Measurements from ENCODE around the gene SLC26A5. TPM values are rescaled to one million over a fixed set of nuclear protein-coding genes. Genes with fewer than 3 reads are reported as not detected.

SLC26A5 gene
- total and polyA plus RNA-seq, 8 donors: 0.68 to 1.6 (median 1.0) TPM

DNA sequence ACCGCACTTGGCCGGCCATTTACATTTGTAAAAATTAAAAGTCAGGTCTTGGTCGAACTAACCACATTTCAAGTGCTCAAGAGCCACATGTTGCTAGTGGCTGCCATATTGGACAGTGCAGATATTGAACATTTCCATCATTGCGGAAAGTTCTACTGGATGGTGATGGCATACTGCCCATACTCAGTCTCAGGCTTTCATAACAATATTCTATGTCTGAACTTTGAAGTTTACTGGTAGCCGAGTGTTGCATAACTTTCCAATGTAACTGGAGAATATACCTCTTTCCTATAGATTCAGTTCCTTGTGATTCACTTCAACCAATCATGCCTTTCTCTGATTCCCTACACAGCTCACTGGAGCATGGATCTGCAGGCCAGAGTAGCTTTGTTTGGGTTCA is 54.9 kb downstream of the SLC26A5 start:
- no peaks in the 10 kb centered on the region for H3K36me3 ChIP-seq
- ATAC-seq: no peak

DNA sequence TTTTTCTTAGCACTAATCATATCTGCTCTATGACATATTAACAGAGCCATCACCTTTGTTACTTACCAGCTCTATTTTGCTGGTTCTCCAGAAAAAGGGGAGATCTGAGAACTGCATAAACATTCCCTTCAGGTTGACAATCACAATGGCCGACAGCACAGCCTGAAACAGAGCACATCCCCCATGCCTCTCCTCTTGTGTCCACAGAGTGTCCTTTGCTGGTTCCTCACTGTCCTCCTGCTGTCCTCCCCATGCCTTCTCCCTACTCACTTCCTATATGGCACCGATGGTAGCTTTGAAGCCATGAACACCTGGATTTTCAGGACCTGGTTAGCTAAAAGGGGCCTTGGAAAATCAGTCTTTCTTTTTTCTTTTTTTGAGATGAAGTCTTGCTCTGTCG is 56.7 kb downstream of the SLC26A5 start:
- TF ChIP-seq, protein P1, sequence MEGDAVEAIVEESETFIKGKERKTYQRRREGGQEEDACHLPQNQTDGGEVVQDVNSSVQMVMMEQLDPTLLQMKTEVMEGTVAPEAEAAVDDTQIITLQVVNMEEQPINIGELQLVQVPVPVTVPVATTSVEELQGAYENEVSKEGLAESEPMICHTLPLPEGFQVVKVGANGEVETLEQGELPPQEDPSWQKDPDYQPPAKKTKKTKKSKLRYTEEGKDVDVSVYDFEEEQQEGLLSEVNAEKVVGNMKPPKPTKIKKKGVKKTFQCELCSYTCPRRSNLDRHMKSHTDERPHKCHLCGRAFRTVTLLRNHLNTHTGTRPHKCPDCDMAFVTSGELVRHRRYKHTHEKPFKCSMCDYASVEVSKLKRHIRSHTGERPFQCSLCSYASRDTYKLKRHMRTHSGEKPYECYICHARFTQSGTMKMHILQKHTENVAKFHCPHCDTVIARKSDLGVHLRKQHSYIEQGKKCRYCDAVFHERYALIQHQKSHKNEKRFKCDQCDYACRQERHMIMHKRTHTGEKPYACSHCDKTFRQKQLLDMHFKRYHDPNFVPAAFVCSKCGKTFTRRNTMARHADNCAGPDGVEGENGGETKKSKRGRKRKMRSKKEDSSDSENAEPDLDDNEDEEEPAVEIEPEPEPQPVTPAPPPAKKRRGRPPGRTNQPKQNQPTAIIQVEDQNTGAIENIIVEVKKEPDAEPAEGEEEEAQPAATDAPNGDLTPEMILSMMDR (IDR thresholded peaks at IDR 0.05): no peak
- no peak for ATAC-seq

More for the DNA sequence above, 54.9 kb downstream of the SLC26A5 start:
- no peaks in the 10 kb centered on the region for H3K9me3 ChIP-seq
- no peak overlapping the region for H3K27ac ChIP-seq
- no peak overlapping the region for H3K4me3 ChIP-seq
- no peaks in the 10 kb centered on the region for H3K4me1 ChIP-seq
- intact Hi-C loops (cut with DNase I): no loop called here
- TF ChIP-seq, protein P1 (IDR thresholded peaks at IDR 0.05): no peak
- no peak for DNase-seq
- H3K27me3 ChIP-seq: no peaks in the 10 kb centered on the region

DNA sequence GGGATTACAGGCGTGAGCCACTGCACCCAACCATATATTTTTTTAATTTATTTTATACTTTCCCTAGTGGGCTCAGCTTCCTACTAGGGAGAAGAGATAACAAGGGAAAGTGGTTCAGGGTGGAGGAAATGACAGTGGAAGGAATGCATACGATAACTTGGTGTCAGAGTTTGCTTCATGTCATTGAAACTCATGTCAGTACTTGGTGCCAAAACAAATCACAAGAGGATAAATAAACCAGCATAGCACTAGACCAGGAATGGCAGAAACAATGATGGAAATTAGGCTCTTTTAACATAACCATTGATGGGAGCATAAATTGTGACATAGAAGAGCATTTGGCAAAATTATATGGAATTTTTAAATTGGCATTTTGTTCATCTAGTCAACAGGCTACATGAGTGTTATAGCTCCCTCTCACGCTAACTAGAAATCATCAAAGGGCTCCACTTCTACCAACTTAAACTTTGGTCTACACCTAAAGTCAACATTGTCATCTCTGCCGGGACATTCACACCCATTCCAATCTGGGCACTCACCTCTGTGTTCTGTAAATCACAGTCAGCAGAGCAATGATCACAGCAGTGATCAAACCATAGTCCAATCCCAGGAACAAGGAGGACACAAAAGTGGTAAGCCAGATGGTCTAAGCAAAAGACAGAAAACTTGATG is 57.4 kb downstream of the SLC26A5 start:
- intact Hi-C loops (cut with DNase I): no loop called here

More for the DNA sequence above, 56.7 kb downstream of the SLC26A5 start:
- H3K27ac ChIP-seq: no peak overlapping the region
- H3K4me1 ChIP-seq: no peaks in the 10 kb centered on the region
- no peak for DNase-seq
- no peak overlapping the region for H3K4me3 ChIP-seq
- H3K9me3 ChIP-seq: no peaks in the 10 kb centered on the region
- no peaks in the 10 kb centered on the region for H3K27me3 ChIP-seq
- intact Hi-C loops (cut with DNase I): no loop called here
- H3K36me3 ChIP-seq: no peaks in the 10 kb centered on the region

DNA sequence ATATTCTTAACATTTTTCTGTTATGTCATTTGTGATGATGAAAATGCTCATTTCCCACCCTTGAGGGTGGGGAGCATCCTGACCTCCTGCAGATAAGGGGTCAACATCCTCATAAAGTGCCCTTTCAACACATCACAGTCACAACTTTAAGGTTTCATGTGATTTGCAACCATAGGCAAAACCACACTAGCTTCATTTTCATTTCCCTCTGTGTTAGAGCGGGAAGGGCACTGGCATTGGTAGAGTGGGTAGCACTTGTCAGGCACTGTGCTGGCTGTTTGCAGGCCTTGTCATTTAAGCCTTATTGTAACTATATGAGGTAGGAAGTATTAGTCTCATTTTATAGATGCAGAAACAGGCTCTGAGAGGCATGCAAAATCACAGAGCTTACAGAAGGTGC is 58.8 kb downstream of the SLC26A5 start:
- Histone ChIP-seq H3K9me3 (no peaks in the 10 kb centered on the region), H3K4me1 (no peaks in the 10 kb centered on the region), H3K36me3 (no peaks in the 10 kb centered on the region), H3K27me3 (no peaks in the 10 kb centered on the region), H3K27ac (no peak overlapping the region), H3K4me3 (no peak overlapping the region)
- TF ChIP-seq, protein P1 (IDR thresholded peaks at IDR 0.05): no peak
- no peak for DNase-seq
- intact Hi-C loops (cut with DNase I): no loop called here
- ATAC-seq: no peak

More for the DNA sequence above, 57.4 kb downstream of the SLC26A5 start:
- no peaks in the 10 kb centered on the region for H3K9me3 ChIP-seq
- H3K36me3 ChIP-seq: no peaks in the 10 kb centered on the region
- ATAC-seq: peak; percentile 54
- no peak overlapping the region for H3K4me3 ChIP-seq
- no peaks in the 10 kb centered on the region for H3K4me1 ChIP-seq
- no peak overlapping the region for H3K27ac ChIP-seq
- DNase-seq: no peak
- no peaks in the 10 kb centered on the region for H3K27me3 ChIP-seq
- TF ChIP-seq, protein P1 (IDR thresholded peaks at IDR 0.05): no peak

DNA sequence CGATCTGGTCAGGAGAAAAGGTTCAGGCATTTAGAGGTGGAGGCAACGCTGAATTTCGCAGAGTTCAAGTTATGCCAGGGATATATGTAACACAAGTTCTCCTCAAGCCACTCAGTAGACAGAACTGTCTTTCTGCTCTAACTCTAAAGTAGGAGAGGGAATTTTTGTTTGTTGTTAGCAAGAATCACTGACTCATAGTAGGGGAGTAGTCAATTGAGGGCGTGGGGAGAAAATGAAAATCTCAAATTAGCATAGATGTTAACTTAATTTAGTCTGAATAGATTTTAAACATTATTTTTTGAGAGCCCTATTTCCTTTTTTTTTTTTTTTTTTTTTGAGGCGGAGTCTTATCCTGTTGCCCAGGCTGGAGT is 64.0 kb downstream of the SLC26A5 start:
- ATAC-seq (no peak), DNase-seq (no peak)
- Histone ChIP-seq H3K36me3 (no peaks in the 10 kb centered on the region), H3K4me1 (no peaks in the 10 kb centered on the region), H3K27ac (no peak overlapping the region), H3K4me3 (no peak overlapping the region), H3K27me3 (no peaks in the 10 kb centered on the region), H3K9me3 (no peaks in the 10 kb centered on the region)
- intact Hi-C loops (cut with DNase I): no loop called here
- TF ChIP-seq, protein P1 (IDR thresholded peaks at IDR 0.05): no peak

Data from left lung (tissue), 10 donors.